SK-N-SH (cell line): ENCODE data around the gene PRSS38. TPM values are rescaled to one million over a fixed set of nuclear protein-coding genes. Genes with fewer than 3 reads are reported as not detected.

Experiments used
- CTCF ChIA-PET: fragments of 300-600, 350-600 bp; formaldehyde crosslinking; extraction: SDS; loops from one replicate; lab custom pipeline; 2021; lab: Yijun Ruan, JAX
- POLR2A ChIA-PET: fragments of 350-600 bp; sonication (Branson Sonifier 250); formaldehyde crosslinking; extraction: SDS; loops from one replicate; lab custom pipeline; 2020; ENCODE audit warnings: antibody characterized with exemption, inconsistent platforms; lab: Yijun Ruan, JAX
- DNase-seq: peaks from one replicate; pipeline ENCODE4 v3.0.0; 2012
- H2AFZ ChIP-seq: fragments of 200-600 bp; sonication (generic); 2 replicates; pipeline ENCODE4 v1.8.1; 2016; ENCODE audit warnings: antibody characterized with exemption, mild to moderate bottlenecking, low read depth
- H3F3A ChIP-seq: fragments of 200-600 bp; sonication (generic); replicated peaks from 2 replicates; pipeline ENCODE3; 2016; ENCODE audit warnings: antibody characterized with exemption, mild to moderate bottlenecking; ENCODE audit not compliant: insufficient read depth
- H3K27ac ChIP-seq, 2 experiments: fragments of 200-500 bp in 1 of 2; fragments of 200-600 bp in 1 of 2; sonication (Bioruptor generic) in 1 of 2; sonication (generic), shearing (Covaris generic) in 1 of 2; 2 replicates each; pipeline versions ENCODE4 v1.5.1 to v1.6.1; 2014 to 2016; ENCODE audit warnings: low read depth in 2 of 2, inconsistent platforms in 1 of 2, low read length in 1 of 2, mild to moderate bottlenecking in 1 of 2, mixed read lengths in 1 of 2
- H3K27me3 ChIP-seq: fragments of 200-600 bp; sonication (generic), shearing (Covaris generic); 2 replicates; pipeline ENCODE4 v1.6.1; 2016; ENCODE audit warnings: mixed run types; ENCODE audit not compliant: insufficient read depth
- H3K36me3 ChIP-seq, 2 experiments: fragments of 200-500 bp in 1 of 2; fragments of 200-600 bp in 1 of 2; sonication (Bioruptor generic) in 1 of 2; sonication (generic) in 1 of 2; replicated peaks in 1 of 2; 2 replicates each; pipeline versions ENCODE3 to v1.5.1; 2014 to 2016; ENCODE audit warnings: low read length in 1 of 2, mild to moderate bottlenecking in 1 of 2; ENCODE audit not compliant: insufficient read depth in 2 of 2, control insufficient read depth in 1 of 2
- H3K4me1 ChIP-seq, 2 experiments: fragments of 200-500 bp in 1 of 2; fragments of 200-600 bp in 1 of 2; sonication (Bioruptor generic) in 1 of 2; sonication (generic), shearing (Covaris generic) in 1 of 2; 2 replicates each; pipeline versions ENCODE4 v1.5.1 to v1.6.1; 2014 to 2016; ENCODE audit warnings: low read depth in 1 of 2, low read length in 1 of 2, mixed run types in 1 of 2; ENCODE audit not compliant: insufficient read depth in 2 of 2, control insufficient read depth in 1 of 2
- H3K4me2 ChIP-seq: fragments of 200-600 bp; sonication (generic), shearing (Covaris generic); 2 replicates; pipeline ENCODE4 v1.6.1; 2017; ENCODE audit warnings: mixed run types
- H3K4me3 ChIP-seq, 2 experiments: fragments of 200-500 bp in 1 of 2; fragments of 200-600 bp in 1 of 2; sonication (Bioruptor generic) in 1 of 2; sonication (generic), shearing (Covaris generic) in 1 of 2; 2 replicates each; pipeline versions ENCODE4 v1.5.1 to v1.8.1; 2014 to 2016; ENCODE audit warnings: low read depth in 2 of 2, inconsistent platforms in 1 of 2, low read length in 1 of 2, mild to moderate bottlenecking in 1 of 2, mixed read lengths in 1 of 2, moderate library complexity in 1 of 2
- H3K79me2 ChIP-seq: fragments of 200-600 bp; sonication (generic); 2 replicates; pipeline ENCODE4 v1.8.1; 2017; ENCODE audit warnings: mild to moderate bottlenecking; ENCODE audit not compliant: insufficient read depth
- H3K9ac ChIP-seq: fragments of 200-600 bp; sonication (generic); 2 replicates; pipeline ENCODE4 v1.6.1; 2017; ENCODE audit warnings: mixed run types
- H3K9me2 ChIP-seq: fragments of 200-600 bp; sonication (generic); 2 replicates; pipeline ENCODE4 v1.6.1; 2017; ENCODE audit warnings: mixed run types
- H3K9me3 ChIP-seq: fragments of 200-600 bp; sonication (generic); 2 replicates; pipeline ENCODE4 v1.6.1; 2017; ENCODE audit warnings: mixed run types, mild to moderate bottlenecking, moderate library complexity
- H4K20me1 ChIP-seq: fragments of 200-600 bp; sonication (generic); 2 replicates; pipeline ENCODE4 v1.6.1; 2017; ENCODE audit warnings: mild to moderate bottlenecking, mixed run types; ENCODE audit not compliant: insufficient read depth
- CHD2 ChIP-seq: fragments of 150-350 bp; IDR thresholded peaks from 2 replicates; pipeline ENCODE4 v1.6.1; 2018; ENCODE audit warnings: low read length; ENCODE audit not compliant: partially characterized antibody
- EP300 ChIP-seq, 2 experiments: IDR thresholded peaks; 2 replicates each; pipeline versions ENCODE4 v1.4.0 to v1.6.1; 2012; ENCODE audit warnings: borderline replicate concordance in 1 of 2, low read depth in 1 of 2, low read length in 1 of 2
- FOSL2 ChIP-seq: IDR thresholded peaks from 2 replicates; pipeline ENCODE4 v1.4.0; 2012; ENCODE audit warnings: low read depth, mild to moderate bottlenecking, moderate library complexity, borderline replicate concordance
- FOXJ3 ChIP-seq: sonication (generic); formaldehyde crosslinking; IDR thresholded peaks from 2 replicates; pipeline ENCODE4 v1.5.1; 2020; ENCODE audit warnings: mild to moderate bottlenecking, missing genetic modification reagents
- FOXM1 ChIP-seq: IDR thresholded peaks from 2 replicates; pipeline ENCODE4 v1.4.0; 2012; ENCODE audit warnings: low read depth, mild to moderate bottlenecking
- GABPA ChIP-seq: IDR thresholded peaks from 2 replicates; pipeline ENCODE4 v1.4.0; 2012; ENCODE audit warnings: low read depth, mild to moderate bottlenecking
- MAX ChIP-seq: IDR thresholded peaks from 2 replicates; pipeline ENCODE4 v1.4.0; 2012; ENCODE audit warnings: low read depth
- MEF2A ChIP-seq: IDR thresholded peaks from 2 replicates; pipeline ENCODE4 v1.4.0; 2012; ENCODE audit warnings: low read depth, borderline replicate concordance
- MXI1 ChIP-seq: IDR thresholded peaks from 2 replicates; pipeline ENCODE4 v1.6.1; 2012; ENCODE audit warnings: mild to moderate bottlenecking, low read depth, low read length, improper control_type of control experiment
- NFIC ChIP-seq: IDR thresholded peaks from 2 replicates; pipeline ENCODE4 v1.4.0; 2012; ENCODE audit warnings: borderline replicate concordance
- RAD21 ChIP-seq: IDR thresholded peaks from 2 replicates; pipeline ENCODE4 v1.6.1; 2012; ENCODE audit warnings: mild to moderate bottlenecking, low read length
- RCOR1 ChIP-seq: fragments of 150-350 bp; IDR thresholded peaks from 2 replicates; pipeline ENCODE4 v1.6.1; 2017; ENCODE audit warnings: antibody characterized with exemption, low read length
- SMC3 ChIP-seq: IDR thresholded peaks from 2 replicates; pipeline ENCODE4 v1.6.1; 2012; ENCODE audit warnings: low read depth, low read length, improper control_type of control experiment
- TCF12 ChIP-seq: IDR thresholded peaks from 2 replicates; pipeline ENCODE4 v1.4.0; 2012
- WGBS: methylation state at CpG from one replicate; pipeline ENCODE4 v1.1.6; 2017; ENCODE audit warnings: low lambda C conversion rate; 5-methylcytosine and 5-hydroxymethylcytosine counted together
- polyA plus RNA-seq, 3 experiments: library from polyadenylated mRNA; depleted of rRNA; stranded (reverse); fragments of >200 nt; gene quantifications; 2 replicates each; pipeline ENCODE4 v1.2.3, GENCODE V29; 2012
- TF ChIP-seq, protein P1 (sequence below): IDR thresholded peaks from 2 replicates; pipeline ENCODE4 v1.6.1; 2012; ENCODE audit warnings: mild to moderate bottlenecking, low read depth, low read length, moderate library complexity
- TF ChIP-seq, protein P2 (sequence below): IDR thresholded peaks from 2 replicates; pipeline ENCODE4; 2012
- TF ChIP-seq, protein P3 (sequence below): IDR thresholded peaks from 2 replicates; pipeline ENCODE4 v1.4.0; 2012; ENCODE audit warnings: low read depth, borderline replicate concordance

PRSS38 gene
- polyA plus RNA-seq, 1 of the 3 experiments (the other 2 are of a cell fraction), result not detected

DNA sequence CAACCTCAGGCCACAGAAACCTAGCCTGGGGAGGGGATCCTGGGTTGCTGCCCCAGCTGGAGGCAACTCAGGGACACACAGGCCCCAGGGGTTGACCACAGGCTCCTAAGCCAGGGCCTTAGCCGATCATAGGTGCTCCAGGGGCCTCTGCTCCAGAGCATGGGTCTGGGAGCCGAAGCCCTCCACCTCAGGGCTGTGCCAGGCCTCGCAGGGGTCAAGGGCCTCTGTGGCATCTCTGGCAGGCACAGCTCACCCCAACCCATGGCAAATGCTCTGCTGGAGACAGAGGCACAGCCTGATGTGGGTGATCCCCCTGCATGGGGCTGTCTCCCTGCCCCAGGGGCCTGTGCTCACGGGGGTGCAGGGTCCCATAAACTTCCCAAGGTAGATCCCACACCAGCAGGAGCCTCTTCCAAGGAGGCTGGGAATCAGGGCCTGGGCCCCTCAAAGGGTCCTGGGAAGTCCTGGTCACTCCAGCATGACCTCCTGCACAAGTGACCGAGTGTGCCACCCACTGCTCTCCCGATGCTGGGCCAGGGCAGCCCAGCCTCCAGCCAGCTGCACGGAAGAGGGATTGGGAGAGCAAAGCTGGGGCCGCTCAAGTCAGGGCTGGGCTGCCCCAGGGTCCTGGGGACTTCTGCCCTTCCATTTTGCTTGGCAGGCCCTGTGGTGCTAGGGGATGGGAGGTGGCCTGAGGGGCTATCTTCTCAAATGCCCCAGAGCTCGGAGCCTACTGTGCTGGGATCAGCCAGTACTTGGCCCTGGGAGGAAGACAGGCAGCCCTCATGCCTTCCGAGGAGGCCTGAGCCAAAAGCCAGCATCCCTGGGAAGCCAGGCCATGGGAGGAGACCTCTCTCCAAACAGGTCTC is 22.2 kb upstream of the PRSS38 start:
- no peak for TF ChIP-seq GABPA
- no peak for TF ChIP-seq TCF12
- TF ChIP-seq, protein P1, sequence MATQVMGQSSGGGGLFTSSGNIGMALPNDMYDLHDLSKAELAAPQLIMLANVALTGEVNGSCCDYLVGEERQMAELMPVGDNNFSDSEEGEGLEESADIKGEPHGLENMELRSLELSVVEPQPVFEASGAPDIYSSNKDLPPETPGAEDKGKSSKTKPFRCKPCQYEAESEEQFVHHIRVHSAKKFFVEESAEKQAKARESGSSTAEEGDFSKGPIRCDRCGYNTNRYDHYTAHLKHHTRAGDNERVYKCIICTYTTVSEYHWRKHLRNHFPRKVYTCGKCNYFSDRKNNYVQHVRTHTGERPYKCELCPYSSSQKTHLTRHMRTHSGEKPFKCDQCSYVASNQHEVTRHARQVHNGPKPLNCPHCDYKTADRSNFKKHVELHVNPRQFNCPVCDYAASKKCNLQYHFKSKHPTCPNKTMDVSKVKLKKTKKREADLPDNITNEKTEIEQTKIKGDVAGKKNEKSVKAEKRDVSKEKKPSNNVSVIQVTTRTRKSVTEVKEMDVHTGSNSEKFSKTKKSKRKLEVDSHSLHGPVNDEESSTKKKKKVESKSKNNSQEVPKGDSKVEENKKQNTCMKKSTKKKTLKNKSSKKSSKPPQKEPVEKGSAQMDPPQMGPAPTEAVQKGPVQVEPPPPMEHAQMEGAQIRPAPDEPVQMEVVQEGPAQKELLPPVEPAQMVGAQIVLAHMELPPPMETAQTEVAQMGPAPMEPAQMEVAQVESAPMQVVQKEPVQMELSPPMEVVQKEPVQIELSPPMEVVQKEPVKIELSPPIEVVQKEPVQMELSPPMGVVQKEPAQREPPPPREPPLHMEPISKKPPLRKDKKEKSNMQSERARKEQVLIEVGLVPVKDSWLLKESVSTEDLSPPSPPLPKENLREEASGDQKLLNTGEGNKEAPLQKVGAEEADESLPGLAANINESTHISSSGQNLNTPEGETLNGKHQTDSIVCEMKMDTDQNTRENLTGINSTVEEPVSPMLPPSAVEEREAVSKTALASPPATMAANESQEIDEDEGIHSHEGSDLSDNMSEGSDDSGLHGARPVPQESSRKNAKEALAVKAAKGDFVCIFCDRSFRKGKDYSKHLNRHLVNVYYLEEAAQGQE, result no peak
- TF ChIP-seq FOXM1, result no peak
- TF ChIP-seq, protein P2, sequence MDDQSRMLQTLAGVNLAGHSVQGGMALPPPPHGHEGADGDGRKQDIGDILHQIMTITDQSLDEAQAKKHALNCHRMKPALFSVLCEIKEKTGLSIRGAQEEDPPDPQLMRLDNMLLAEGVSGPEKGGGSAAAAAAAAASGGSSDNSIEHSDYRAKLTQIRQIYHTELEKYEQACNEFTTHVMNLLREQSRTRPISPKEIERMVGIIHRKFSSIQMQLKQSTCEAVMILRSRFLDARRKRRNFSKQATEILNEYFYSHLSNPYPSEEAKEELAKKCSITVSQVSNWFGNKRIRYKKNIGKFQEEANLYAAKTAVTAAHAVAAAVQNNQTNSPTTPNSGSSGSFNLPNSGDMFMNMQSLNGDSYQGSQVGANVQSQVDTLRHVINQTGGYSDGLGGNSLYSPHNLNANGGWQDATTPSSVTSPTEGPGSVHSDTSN, result no peak
- TF ChIP-seq, all 33 proteins: peak for 0
- POLR2A ChIA-PET, result no interaction called here
- Histone ChIP-seq H3K27me3 (no peaks in the 10 kb centered on the region), H3K36me3 (no peaks in the 10 kb centered on the region), H3K27ac (peak overlapping the region; percentile 57 to 79; a peak in 3 of 4 replicates), H4K20me1 (no peaks in the 10 kb centered on the region), H3K4me2 (peak overlapping the region; percentile 73; the same call in 1 of the 2 replicates), H3K9me2 (no peaks in the 10 kb centered on the region), H3K9me3 (no peaks in the 10 kb centered on the region), H2AFZ (peak overlapping the region; percentile 68; the same call in 1 of the 2 replicates), H3K9ac (peak overlapping the region; percentile 16; the same call in 1 of the 2 replicates), H3K4me3 (no peak overlapping the region), H3F3A (peaks cover 7% of the 10 kb centered on the region), H3K4me1 (peaks cover 17 to 36% of the 10 kb centered on the region in 2 experiments), H3K79me2 (no peaks in the 10 kb centered on the region)
- CTCF ChIA-PET, result interaction anchor here (0.8 to 1.5 kb wide), 5 partner anchors 30 to 252 kb away, joined by 3 to 7 read pairs (median 3); no protein-coding TSS in a partner anchor
- 75% methylated on average over 2 of the region's 10 CpGs for WGBS
- no peak for DNase-seq

GRCh38 chr1:227793948-227794816 is 21.3 kb upstream of the PRSS38 start:
- Histone ChIP-seq H3K4me1 (peaks cover 17 to 31% of the 10 kb centered on the region in 2 experiments), H3F3A (peaks cover 7% of the 10 kb centered on the region), H2AFZ (peak overlapping the region; percentile 72), H3K79me2 (no peaks in the 10 kb centered on the region), H4K20me1 (no peaks in the 10 kb centered on the region), H3K36me3 (no peaks in the 10 kb centered on the region), H3K27ac (peak overlapping the region; percentile 57 to 79; a peak in 3 of 4 replicates), H3K9ac (peak overlapping the region; percentile 16; the same call in 1 of the 2 replicates), H3K4me3 (no peak overlapping the region), H3K9me3 (no peaks in the 10 kb centered on the region), H3K9me2 (no peaks in the 10 kb centered on the region), H3K27me3 (no peaks in the 10 kb centered on the region), H3K4me2 (peak overlapping the region; percentile 73)
- WGBS, result 4% methylated on average over 8 of the region's 12 CpGs
- ChIA-PET CTCF (interaction anchor here (0.9 to 1.3 kb wide), 3 partner anchors 32 to 253 kb away, joined by 3 to 7 read pairs (median 3); no protein-coding TSS in a partner anchor), POLR2A (no interaction called here)
- DNase-seq, result peak; percentile 89
- TF ChIP-seq GABPA (no peak), FOXJ3 (CRISPR knock-in tag) (no peak), MXI1 (no peak), MEF2A (no peak), EP300 (IDR thresholded peaks at IDR 0.05; ENCODE audit: borderline replicate concordance in 1 of 2, low read depth in 1 of 2, low read length in 1 of 2) (peak in 1 of 2 experiments; percentile 88; a peak in 1 of 4 replicates), CHD2 (peak; percentile 90), NFIC (peak; percentile 71), FOXM1 (0 out of 2 replicates have a peak, but pooled peaks have one; percentile 36), RAD21 (no peak), RCOR1 (no peak), MAX (peak; percentile 92), FOSL2 (no peak; the same call in 1 of the 2 replicates), TCF12 (peak; percentile 100), SMC3 (no peak)
- TF ChIP-seq, protein P3, sequence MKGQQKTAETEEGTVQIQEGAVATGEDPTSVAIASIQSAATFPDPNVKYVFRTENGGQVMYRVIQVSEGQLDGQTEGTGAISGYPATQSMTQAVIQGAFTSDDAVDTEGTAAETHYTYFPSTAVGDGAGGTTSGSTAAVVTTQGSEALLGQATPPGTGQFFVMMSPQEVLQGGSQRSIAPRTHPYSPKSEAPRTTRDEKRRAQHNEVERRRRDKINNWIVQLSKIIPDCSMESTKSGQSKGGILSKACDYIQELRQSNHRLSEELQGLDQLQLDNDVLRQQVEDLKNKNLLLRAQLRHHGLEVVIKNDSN, result no peak
